Fibroblast of skin of abdomen (primary cell): ENCODE data around the gene FAM200C. TPM values are rescaled to one million over a fixed set of nuclear protein-coding genes. Genes with fewer than 3 reads are reported as not detected.
A peak's percentile ranks its signal among the peaks of the same experiment; 100 is the strongest.
"Not testable (repeated sequence)": the region's sequence is repeated elsewhere in the genome, so short reads cannot be mapped to it uniquely, and the experiment has no call there.

ENCODE experiments used
- DNase-seq: peaks from one replicate; pipeline ENCODE4 v3.0.0-alpha.2; 2013
- polyA plus RNA-seq, 2 experiments: library from polyadenylated mRNA; unstranded; fragments of 120-200 nt; gene quantifications; one replicate each; pipeline ENCODE4 v1.2.1, GENCODE V29; 2013; ENCODE audit not compliant: insufficient read length in 2 of 2

Gene FAM200C
- 3.9 TPM for polyA plus RNA-seq (2013, experiment 1 of 2; ENCODE audit: insufficient read length)
- polyA plus RNA-seq (2013, experiment 2 of 2; ENCODE audit: insufficient read length): 4.2 TPM

DNA sequence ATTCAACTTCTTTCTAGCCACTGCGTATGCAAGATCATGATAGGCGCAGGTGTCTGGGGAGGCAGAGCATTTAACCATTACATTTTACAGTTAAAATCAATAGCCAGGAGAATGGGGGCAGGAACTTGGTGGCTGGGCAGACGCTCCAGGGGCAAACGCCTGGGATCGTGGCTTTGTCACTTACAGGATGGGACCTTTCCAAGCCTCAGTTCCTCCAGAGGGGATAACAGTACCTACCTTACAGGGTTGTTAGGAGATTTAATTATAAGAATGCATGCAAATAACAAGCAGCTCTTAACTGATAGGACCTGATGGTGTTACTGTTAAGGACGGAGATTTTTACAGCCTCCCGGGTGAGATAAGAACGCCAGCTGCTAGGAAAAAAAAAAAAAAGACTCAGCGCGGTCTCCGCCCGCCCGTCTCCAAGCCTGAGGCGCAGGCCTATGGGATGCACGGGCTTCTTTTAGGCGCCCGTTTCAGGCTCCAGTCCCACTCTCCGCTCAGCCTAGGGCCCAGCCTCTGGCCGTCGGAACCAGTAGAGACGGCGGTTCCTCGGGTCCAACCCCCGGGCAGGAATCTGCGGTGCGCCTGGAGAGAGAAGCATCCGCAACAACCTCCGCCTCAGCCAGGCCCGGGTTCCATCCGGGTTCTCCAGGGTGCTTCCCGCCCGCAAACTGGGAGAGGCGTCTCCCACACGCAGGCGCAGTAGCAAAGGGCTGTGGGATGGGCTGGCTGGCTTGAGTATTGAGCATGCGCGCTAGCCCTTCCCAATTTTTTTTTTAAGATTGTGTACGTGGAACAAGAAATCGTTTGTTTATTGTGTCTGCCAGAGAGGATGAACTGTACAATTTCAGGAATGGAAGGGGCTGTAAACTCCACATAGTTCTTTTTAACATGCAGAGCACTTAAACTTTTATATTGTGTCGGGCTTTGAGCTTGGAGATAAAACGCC lies at the start of gene FAM200C:
Gene FAM200C, minus strand, starts transcription at position 653 of the 952 bp plus-strand sequence. CDS start 4,564 bp downstream, outside the sequence.
- peak; percentile 97 for DNase-seq

GRCh38 chr5:160449458-160449857 lies 49.6 kb upstream of the FAM200C start:
- DNase-seq: no peak

- DNase-seq: no peak
Observed at GRCh38 chr5:160448886-160449285, 49.0 kb upstream of the FAM200C start.

- DNase-seq: no peak
Observed at GRCh38 chr5:160445751-160446150, 45.9 kb upstream of the FAM200C start.

DNA sequence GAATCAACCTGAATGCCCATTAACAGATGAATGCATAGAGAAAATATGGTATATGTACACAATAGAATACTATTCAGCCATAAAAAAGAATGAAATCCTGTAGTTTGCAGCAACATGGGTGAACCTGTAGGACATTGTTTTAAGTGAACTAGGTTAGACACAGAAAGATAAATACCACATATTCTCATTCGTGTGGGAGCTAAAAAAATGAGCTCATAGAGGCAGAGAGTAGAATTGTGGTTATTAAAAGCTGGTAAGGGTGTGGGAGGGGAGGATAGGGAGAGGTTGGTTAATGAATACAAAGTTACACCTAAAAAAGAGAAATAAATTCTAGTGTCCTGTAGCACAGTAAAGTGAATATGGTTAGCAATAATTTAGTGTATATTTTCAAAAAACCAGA lies 45.3 kb upstream of the FAM200C start:
- DNase-seq: no peak

DNA sequence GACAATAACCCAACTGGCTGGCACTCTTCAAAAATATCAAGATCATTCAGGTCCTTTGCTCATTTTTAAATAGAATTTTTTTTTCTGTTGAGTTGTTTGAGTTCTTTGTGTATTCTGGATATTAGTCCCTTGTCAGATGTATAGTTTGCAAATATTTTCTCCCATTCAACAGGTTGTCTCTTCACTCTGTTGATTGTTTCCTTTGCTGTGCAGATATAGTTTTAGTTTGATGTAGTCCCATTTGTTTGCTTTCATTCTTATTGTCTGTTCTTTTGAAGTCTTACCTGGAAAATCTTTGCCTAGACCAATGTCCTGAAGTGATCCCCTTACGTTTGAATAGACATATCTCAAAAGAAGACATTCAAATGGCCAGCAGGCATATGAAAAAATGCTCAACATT lies 44.6 kb upstream of the FAM200C start:
- no peak for DNase-seq

- no peak for DNase-seq
Observed at GRCh38 chr5:160442824-160443431, 43.1 kb upstream of the FAM200C start.

DNA sequence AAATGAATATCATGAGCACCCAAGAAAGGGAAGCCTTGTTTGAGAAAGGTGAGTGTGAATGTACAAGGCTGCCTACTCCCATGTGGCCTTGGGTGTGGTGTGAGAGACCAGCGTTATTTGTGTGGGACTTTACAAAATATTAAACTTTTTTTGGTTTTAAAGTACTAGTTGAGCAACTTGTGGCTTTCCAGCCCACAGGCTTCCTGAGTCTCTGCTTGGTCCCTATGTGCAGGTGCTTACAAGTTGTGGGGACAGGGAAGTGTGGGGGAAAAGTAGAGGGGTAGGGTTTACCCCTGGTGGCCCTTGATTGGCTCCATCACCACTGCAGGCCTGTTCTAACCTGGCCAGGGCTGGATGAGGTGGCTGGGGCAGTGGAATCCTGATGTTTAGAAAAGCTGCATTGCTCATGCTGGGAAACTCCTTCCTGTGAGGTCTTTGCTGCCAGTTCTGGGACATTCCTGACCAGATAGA lies 41.5 kb upstream of the FAM200C start:
- no peak for DNase-seq

GRCh38 chr5:160439205-160439600 lies 39.3 kb upstream of the FAM200C start:
- peak; percentile 67 for DNase-seq

DNA sequence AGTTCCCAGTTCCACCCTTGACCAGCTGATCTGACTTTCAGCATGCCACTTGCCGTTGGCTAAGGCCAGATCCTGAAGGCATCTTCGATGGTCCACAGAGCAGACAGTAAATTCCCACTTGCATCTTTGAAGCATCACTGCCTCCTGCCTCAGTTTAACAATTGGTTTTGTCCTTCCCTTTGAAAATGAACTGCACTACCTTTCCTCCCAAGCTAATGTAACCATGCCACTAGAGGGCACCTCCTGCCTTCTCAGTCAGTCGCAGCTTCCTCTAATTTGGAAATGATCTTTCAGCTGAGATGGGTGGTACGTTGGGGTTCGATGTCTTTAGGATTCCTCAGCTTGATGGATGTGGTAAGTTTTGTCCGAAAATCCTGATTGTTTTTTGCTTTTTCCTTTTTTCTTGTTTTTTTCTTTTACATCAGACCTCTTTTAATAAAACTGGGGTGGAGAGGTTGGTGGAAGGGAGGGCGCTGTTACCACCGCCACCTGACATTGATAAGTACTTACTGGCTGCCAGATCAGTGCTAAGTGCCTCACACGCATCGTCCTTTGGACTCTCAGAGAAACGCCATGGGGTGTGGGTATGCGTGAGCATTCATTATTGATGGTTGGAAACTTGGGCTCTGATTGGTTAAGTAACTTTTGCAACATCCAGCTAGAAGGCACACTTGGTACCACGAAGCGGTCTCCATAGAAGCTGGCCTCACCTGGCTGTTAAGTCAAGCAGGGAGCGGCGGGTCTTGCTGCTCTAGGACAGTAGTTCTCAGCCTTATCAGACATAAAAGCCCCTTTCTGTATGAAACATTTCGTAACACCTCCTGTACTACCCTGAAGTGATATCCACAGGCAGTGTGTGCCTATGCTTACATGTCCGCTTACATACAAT lies 38.7 kb upstream of the FAM200C start:
- peak; percentile 55 for DNase-seq

DNA sequence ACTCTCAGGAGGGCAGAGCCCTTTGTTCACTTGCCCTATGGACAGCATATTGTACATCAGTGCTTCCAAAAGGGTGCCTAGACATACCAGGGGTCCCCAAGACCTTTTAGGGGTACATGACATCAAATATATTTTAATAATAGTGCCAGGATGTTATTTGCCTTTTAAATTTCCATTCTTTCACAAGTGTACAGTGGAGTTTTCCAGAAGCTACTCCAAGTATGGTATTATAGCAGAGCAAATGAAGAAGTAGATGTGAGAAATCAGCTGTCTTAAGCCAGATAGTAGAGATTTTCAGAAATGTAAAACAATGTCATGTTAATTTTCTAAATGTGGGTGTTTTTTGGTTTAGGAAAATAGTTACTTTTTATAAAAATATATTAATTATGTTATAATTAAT lies 37.4 kb upstream of the FAM200C start:
- no peak for DNase-seq

DNA sequence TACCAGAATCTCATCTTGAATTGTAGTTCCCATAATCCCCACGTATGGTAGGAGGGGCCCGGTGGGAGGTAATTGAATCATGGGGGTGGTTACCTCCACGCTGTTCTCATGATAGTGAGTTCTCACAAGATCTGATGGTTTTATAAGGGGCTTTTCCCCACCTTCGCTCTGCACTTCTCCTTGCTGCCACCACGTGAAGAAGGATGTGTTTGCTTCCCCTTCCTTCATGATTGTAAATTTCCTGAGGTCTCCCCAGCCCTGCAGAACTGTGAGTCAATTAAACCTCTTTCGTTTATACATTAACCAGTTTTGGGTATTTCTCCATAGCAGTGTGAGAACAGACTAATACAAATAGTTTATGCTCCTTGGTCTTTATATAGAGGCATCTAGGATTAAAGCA lies 36.8 kb upstream of the FAM200C start:
- DNase-seq: not testable (repeated sequence)

GRCh38 chr5:160436017-160436416 lies 36.2 kb upstream of the FAM200C start:
- no peak for DNase-seq

- no peak for DNase-seq
Observed at GRCh38 chr5:160435532-160435931, 35.7 kb upstream of the FAM200C start.

DNA sequence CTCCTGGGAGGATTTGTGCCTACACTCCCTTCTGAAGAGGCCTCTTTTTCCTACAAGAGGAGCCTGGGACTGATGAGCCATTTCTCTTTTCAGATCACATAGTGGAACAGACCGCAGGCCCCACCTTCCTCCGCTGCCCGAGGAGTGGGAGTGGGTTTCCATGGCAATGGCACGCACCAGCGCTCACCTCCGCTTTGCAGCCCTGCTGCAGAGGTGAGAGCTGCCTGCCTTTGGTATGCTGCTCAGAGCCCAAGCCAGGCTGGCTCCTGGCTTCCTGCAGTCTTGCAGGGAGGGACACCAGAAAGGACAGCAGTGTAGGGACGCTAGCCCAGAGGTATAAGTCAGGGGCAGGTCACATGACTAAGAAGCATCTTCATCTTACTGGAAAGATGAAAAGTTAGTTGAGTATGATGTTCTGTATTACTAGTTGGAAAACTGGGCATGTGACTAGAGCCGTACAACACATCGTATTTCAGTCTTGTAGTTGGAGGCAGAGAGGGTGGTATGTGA lies 34.2 kb upstream of the FAM200C start:
- no peak for DNase-seq

DNA sequence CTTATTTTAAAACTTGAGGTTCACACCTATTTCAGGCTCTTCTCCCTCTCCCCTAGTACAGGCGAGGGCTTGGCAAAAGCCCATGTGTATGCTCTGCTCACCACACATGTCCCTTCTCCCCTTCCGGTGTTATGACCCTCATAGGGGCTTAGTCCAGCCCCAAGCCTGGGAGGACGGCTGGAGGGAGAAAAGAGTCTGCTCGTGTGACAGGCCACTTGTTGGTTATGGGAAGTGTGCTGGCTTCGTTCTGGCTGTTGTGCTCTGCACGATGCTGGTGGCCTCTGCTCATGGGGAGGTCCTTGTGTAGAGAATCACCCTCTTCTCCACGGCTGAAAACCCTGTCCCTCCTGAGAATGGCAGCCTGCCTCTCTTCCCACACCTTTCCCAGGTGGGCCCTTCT lies 32.9 kb upstream of the FAM200C start:
- no peak for DNase-seq

DNA sequence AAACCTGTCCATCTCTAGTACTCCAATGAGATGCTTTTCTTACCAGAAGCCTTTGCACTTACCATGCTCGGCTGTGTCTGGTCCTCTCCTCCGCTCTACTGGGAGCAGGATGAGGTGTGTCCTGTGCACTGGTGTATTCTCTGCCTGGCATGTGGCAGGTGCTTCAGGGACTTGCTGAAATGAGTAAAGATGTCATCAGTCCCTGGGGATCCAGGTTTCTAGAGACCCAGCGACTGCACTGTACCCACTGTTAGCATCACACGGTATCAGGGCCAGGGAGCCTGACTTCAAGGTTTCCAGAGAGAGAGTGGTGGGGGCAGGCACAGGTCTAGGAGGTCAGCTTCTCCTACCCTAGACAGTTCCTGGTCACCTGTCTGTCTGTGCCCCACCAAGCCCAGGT lies 32.3 kb upstream of the FAM200C start:
- DNase-seq: no peak

DNA sequence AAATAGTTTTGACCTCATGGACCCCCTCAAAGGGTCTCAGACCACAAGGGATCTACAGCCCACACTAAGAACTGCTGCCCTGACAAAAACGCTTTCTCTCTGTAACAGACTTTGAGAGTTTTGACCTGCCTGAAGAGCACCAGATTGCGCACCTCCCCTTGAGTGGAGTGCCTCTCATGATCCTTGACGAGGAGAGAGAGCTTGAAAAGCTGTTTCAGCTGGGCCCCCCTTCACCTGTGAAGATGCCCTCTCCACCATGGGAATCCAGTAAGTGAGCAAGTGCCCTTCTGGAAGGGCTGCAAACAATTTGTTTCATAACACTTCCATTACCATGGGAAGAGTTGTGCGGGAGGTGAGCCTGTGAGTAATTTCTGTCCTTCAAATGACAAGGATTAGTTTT lies 27.8 kb upstream of the FAM200C start:
- DNase-seq: no peak

- DNase-seq: no peak
Observed at GRCh38 chr5:160423099-160423498, 23.2 kb upstream of the FAM200C start.

DNA sequence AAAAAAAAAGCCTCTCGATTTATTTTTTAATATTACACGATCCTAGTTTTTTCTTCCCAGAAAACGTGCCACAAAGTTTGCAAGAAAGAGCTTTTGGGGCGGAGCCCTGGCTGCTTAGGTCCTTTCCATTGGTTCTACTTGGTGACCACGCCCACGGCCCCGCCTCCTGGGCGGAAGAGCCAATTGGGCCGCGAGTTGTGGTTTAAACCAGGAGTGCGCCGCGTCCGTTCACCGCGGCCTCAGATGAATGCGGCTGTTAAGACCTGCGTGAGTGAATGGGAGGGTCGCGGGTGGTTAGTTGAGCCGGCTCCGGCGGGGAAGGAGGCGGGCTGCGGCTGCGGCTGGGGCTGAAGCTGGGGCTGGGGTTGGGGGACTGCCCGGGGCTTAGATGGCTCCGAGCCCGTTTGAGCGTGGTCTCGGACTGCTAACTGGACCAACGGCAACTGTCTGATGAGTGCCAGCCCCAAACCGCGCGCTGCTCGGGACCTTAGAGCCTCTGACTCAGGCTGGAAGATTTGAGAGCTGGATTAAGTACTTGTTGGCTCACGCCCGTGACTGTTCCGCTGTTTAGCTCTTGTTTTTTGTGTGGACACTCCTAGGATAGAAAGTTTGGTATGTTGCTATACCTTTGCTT lies 21.9 kb upstream of the FAM200C start, which contains the start of gene PTTG1:
Gene PTTG1, plus strand, starts transcription at position 231 of the 634 bp plus-strand sequence. CDS start 458 bp downstream, outside the sequence.
- DNase-seq: peak; percentile 96

- DNase-seq: no peak
Observed at GRCh38 chr5:160420331-160420610, 20.4 kb upstream of the FAM200C start.
